GM18511 (cell line): ENCODE measurements around the gene PMVK.
"Not testable (repeated sequence)": the region's sequence is repeated elsewhere in the genome, so short reads cannot be mapped to it uniquely, and the experiment has no call there.

Experiments used
- ATAC-seq: cut with Tn5 transposase; IDR thresholded peaks from one replicate; pipeline ENCODE4 v1.9.1; 2021; ENCODE audit warnings: mild to moderate bottlenecking, moderate library complexity; ENCODE audit not compliant: unreplicated experiment

The PMVK gene

GRCh38 chr1:154936555-154937084 is at the start of gene PMVK:
Gene PMVK (minus strand): TSS chr1:154936719. CDS start chr1:154936685, 34 bp downstream.
- ATAC-seq: peak; percentile 85

- ATAC-seq: no peak
Observed at GRCh38 chr1:154983776-154984466, 47.4 kb upstream of the PMVK start.

- ATAC-seq: peak; percentile 99
Observed at GRCh38 chr1:154982897-154983648, 46.6 kb upstream of the PMVK start, which contains the start of gene FLAD1. Gene FLAD1 (plus strand): TSS chr1:154983344. CDS start chr1:154983695, 351 bp downstream.

- ATAC-seq: no peak
Observed at GRCh38 chr1:154982341-154982740, 45.8 kb upstream of the PMVK start.

- ATAC-seq: no peak
Observed at GRCh38 chr1:154978360-154978759, 41.8 kb upstream of the PMVK start.

DNA sequence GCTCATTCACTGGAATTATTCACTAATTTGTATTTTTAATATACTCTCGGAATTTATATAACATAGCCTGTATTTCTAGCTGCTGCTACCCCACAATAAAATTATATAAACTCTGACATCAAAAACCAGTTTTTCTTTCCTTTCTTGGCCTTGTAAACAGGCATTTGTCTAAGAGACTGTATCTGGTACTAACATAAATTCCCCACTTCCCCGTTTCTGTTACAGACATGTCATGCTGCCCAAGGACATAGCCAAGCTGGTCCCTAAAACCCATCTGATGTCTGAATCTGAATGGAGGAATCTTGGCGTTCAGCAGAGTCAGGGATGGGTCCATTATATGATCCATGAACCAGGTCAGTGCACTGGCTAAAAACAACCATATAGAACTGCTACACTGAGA is 41.2 kb upstream of the PMVK start:
- ATAC-seq: not testable (repeated sequence)

GRCh38 chr1:154975409-154976059 is 39.0 kb upstream of the PMVK start:
- no peak for ATAC-seq

- peak; percentile 61 for ATAC-seq
Observed at GRCh38 chr1:154974808-154975408, 38.4 kb upstream of the PMVK start.

DNA sequence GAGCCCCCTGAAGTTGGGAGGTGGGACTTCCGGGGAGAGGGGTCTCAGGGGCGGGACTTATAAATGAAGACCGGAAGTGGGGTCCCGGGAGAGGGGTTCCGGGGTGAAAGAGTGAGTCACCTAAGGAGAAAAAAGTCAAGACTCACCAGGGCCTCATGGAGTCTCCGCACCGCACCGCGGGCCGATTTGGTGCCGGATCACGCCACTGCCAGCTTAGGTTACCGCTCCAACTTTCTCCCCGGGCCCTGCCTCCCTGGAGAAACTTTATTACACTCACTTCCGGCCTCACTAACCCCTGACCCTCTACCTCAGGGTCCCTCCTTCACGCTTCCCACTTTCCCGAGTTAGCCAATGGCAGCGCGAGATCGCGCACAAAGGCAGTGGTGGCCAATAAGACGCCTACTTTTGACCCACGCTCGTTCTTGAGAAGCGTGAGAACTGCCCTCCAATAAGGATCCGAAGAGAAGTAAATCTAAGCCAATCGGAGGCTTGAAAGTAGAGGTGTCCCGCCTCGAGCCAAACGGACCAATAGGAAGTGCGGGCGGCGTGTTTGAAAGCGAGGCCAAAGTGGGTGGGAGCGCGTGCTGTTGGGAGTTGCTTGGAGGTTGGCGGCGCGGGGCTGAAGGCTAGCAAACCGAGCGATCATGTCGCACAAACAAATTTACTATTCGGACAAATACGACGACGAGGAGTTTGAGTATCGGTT is 37.7 kb upstream of the PMVK start, which contains the start of gene CKS1B:
Gene CKS1B (plus strand): TSS at position 580 of the 706 bp plus-strand sequence. CDS start 65 bp downstream, at position 645.
- peak; percentile 82 for ATAC-seq

- ATAC-seq: no peak
Observed at GRCh38 chr1:154973344-154974101, 37.0 kb upstream of the PMVK start.

DNA sequence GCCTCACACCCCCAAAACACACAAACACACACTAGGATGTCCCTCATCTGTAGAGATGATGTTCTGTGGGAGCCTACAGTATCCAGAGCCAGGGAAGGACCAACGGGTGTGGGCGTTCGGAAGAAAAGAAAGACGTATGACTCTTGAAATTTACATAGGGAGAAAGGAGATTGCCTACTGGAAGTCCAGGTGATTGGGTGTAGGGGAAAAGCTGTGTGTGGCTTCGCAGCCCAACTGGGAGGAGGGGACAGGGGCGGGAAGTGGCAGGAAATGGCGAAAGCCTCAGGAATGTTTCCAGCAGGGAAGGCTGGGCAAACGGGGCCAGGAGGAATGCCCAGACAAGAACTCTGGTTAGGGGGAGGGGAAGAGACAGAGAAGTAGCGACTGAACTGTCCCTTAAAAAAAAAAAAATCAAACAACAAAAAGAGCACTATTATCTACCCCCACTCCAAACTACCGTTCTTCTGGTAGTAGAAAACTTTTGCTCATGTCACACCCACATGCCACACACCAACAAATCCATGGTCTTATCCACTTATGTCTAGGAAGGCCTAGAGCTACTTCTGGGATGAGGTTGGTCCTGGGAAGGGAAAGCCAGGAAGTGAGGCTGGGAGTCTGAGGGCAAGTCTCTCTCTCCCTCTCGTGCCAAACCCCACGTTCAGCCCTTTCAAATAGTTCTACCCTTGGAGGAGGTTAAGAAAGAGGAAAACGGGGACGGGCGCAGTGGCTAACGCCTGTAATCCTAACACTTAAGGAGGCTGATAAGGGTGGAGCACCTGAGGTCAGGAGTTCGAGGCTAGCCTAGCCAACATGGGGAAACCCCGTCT is 36.2 kb upstream of the PMVK start:
- no peak for ATAC-seq

GRCh38 chr1:154972213-154972516 is 35.6 kb upstream of the PMVK start:
- ATAC-seq: no peak

- no peak for ATAC-seq
Observed at GRCh38 chr1:154971341-154971998, 35.0 kb upstream of the PMVK start.

- no peak for ATAC-seq
Observed at GRCh38 chr1:154970631-154971340, 34.3 kb upstream of the PMVK start, which contains the start of gene SHC1. Gene SHC1 (minus strand): TSS chr1:154970747. CDS start chr1:154970526, 221 bp downstream.

- ATAC-seq: no peak
Observed at GRCh38 chr1:154969860-154970452, 33.4 kb upstream of the PMVK start.

GRCh38 chr1:154969246-154969645 is 32.7 kb upstream of the PMVK start:
- ATAC-seq: no peak

DNA sequence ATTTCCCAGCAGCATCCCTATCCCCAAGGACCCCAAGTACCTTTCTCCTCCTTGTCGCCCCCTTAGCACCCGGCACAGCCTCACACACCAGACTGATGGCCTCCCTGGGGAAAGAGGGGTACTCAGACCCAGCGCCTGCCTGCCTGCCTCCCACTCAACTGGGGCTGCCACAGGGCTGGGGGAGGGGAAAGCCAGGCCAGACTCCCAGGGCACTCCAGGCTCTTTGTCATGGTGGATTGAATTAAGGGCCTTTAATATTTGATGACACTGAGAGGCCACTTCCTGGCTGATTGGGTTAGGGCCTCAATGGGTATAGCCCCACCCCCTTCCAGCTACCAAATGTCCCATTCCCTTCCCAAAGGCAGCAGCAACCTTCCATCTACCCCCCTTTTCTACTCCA is 32.2 kb upstream of the PMVK start:
- ATAC-seq: no peak
